NCI-H1694 treated with DMSO at 0.1 percent for 48 hours (cell line): ENCODE data around the gene RPL10.
A peak's percentile ranks its signal among the peaks of the same experiment; 100 is the strongest.
"Not testable (repeated sequence)": the region's sequence is repeated elsewhere in the genome, so short reads cannot be mapped to it uniquely, and the experiment has no call there.

ENCODE experiments used
- DNase-seq: peaks from one replicate; lab custom pipeline; 2025; lab: John Stamatoyannopoulos, UW

Gene RPL10

GRCh38 chrX:154378059-154378798 is 19.9 kb upstream of the RPL10 start:
- DNase-seq: no peak

GRCh38 chrX:154378799-154379568 is 19.2 kb upstream of the RPL10 start, which contains the start of gene EMD:
TSS of gene EMD (plus strand) at chrX:154379295. CDS start at chrX:154379485, 190 bp downstream.
- peak; percentile 94 for DNase-seq

- DNase-seq: no peak
Measured at GRCh38 chrX:154379569-154379951, 18.6 kb upstream of the RPL10 start.

GRCh38 chrX:154380153-154380552 is 18.0 kb upstream of the RPL10 start:
- no peak for DNase-seq

GRCh38 chrX:154380787-154381186 is 17.4 kb upstream of the RPL10 start:
- DNase-seq: no peak

- no peak for DNase-seq
Measured at GRCh38 chrX:154381271-154381670, 16.9 kb upstream of the RPL10 start.

GRCh38 chrX:154382483-154383069 is 15.6 kb upstream of the RPL10 start:
- DNase-seq: no peak

- no peak for DNase-seq
Measured at GRCh38 chrX:154383359-154384283, 14.6 kb upstream of the RPL10 start.

GRCh38 chrX:154384284-154384892 is 13.8 kb upstream of the RPL10 start:
- no peak for DNase-seq

GRCh38 chrX:154388094-154388493 is 10.1 kb upstream of the RPL10 start:
- not testable (repeated sequence) for DNase-seq

- not testable (repeated sequence) for DNase-seq
Measured at GRCh38 chrX:154388649-154389048, 9.5 kb upstream of the RPL10 start.

- not testable (repeated sequence) for DNase-seq
Measured at GRCh38 chrX:154389812-154390747, 8.1 kb upstream of the RPL10 start.

GRCh38 chrX:154396363-154396762 is 1.8 kb upstream of the RPL10 start:
- DNase-seq: not testable (repeated sequence)

- DNase-seq: peak; percentile 53
Measured at GRCh38 chrX:154396973-154397887, 947 bp upstream of the RPL10 start.

- DNase-seq: peak; percentile 83
Measured at GRCh38 chrX:154398668-154399526, 720 bp downstream of the RPL10 start.

- no peak for DNase-seq
Measured at GRCh38 chrX:154399527-154400368, 1.6 kb downstream of the RPL10 start.

- DNase-seq: not testable (repeated sequence)
Measured at GRCh38 chrX:154400369-154400817, 2.2 kb downstream of the RPL10 start.
